ENCODE data around the gene FANCD2. TPM values are rescaled to one million over a fixed set of nuclear protein-coding genes. Genes with fewer than 3 reads are reported as not detected.
A peak's percentile ranks its signal among the peaks of the same experiment; 100 is the strongest.

Gene FANCD2
- total RNA-seq, 1 donor from 2014 or later, result 6.5 TPM

DNA sequence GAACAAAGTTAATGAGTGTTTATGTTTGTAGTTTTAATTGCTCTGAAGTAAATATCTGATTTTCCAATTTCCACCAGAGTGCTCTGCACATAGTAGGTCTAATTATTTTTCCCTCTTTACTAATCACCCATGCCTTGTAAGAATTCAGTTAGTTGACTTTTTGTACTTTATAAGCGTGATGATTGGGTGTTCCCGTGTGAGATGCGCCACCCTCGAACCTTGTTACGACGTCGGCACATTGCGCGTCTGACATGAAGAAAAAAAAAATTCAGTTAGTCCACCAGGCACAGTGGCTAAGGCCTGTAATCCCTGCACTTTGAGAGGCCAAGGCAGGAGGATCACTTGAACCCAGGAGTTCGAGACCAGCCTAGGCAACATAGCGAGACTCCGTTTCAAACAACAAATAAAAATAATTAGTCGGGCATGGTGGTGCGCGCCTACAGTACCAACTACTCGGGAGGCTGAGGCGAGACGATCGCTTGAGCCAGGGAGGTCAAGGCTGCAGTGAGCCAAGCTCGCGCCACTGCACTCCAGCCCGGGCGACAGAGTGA is 114.8 kb downstream of the FANCD2 start:
- DNase-seq (ENCODE audit: extremely low spot score, unreplicated experiment), result no peak

DNA sequence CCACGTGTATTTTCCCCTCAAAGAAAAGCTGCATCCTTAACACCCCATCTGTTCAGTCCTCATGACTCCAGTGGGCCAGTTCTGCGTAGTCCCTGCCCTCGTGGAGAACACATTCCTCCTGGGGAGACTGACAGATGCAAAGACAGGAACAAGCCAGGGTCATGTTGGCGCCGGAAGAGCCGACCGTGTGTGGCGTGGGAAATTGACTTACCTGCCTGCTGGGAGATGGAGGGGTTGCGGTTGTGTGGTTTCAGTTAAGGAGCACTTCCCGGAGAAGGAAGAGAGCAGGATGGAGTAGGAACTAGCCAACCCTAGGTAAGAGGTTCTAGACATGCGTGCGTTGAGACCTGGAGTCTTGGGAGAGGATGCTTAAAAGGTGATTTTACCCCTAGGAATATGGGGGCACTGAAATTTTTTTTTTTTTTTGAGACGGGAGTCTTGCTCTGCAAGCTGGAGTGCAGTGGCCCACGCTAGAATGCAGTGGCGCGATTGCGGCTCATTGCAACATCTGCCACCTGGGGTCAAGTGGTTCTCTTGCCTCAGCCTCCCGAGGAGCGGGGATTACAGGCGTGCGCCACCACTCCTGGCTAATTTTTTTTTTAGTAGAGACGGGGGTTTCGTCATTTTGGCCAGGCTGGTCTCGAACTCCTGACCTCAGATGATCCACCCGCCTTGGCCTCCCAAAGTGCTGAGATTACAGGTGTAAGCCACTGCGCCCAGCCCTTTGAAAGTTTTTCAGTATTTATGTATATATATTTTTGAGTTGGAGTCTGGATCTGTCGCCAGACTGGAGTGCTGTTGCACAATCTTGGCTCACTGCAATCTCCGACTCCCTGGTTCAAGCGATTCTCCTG is 116.7 kb downstream of the FANCD2 start:
- Mint-ChIP-seq H3K27ac (ENCODE audit: unreplicated experiment) (peak overlapping the region; percentile 93), H3K27me3 (ENCODE audit: unreplicated experiment) (no peaks in the 10 kb centered on the region)

More for the DNA sequence above, 114.8 kb downstream of the FANCD2 start:
- Mint-ChIP-seq H3K36me3 (ENCODE audit: unreplicated experiment) (peaks cover 2% of the 10 kb centered on the region), H3K27ac (ENCODE audit: unreplicated experiment) (peak overlapping the region; percentile 93), H3K27me3 (ENCODE audit: unreplicated experiment) (no peaks in the 10 kb centered on the region), H3K4me3 (ENCODE audit: unreplicated experiment) (peak overlapping the region; percentile 91), H3K4me1 (ENCODE audit: unreplicated experiment) (peaks cover 27% of the 10 kb centered on the region), H3K9me3 (ENCODE audit: unreplicated experiment) (no peaks in the 10 kb centered on the region)
- TF ChIP-seq, protein P1, sequence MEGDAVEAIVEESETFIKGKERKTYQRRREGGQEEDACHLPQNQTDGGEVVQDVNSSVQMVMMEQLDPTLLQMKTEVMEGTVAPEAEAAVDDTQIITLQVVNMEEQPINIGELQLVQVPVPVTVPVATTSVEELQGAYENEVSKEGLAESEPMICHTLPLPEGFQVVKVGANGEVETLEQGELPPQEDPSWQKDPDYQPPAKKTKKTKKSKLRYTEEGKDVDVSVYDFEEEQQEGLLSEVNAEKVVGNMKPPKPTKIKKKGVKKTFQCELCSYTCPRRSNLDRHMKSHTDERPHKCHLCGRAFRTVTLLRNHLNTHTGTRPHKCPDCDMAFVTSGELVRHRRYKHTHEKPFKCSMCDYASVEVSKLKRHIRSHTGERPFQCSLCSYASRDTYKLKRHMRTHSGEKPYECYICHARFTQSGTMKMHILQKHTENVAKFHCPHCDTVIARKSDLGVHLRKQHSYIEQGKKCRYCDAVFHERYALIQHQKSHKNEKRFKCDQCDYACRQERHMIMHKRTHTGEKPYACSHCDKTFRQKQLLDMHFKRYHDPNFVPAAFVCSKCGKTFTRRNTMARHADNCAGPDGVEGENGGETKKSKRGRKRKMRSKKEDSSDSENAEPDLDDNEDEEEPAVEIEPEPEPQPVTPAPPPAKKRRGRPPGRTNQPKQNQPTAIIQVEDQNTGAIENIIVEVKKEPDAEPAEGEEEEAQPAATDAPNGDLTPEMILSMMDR (IDR thresholded peaks at IDR 0.05), result no peak

DNA sequence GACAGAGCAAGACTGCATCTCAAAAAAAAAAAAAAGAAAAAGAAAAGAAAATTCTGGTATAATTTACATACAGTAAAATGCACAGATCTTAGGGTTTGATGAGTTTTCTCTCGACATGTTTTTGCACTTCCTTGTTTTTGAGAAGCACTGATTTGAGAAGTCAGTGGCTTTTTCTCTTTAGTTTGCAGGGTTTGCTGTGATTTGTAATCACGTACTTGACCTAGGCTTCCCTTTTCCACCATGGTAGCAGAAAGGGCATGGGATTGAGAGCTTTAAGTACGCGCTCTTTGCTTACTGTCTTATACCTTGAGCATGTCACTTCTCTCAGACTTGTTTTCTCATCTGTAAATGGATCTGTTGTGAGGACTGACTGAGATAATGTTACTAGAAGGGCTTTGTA is 119.4 kb downstream of the FANCD2 start:
- H3K27ac Mint-ChIP-seq (ENCODE audit: unreplicated experiment), result no peak overlapping the region
- peak overlapping the region; percentile 35 for H3K4me3 Mint-ChIP-seq (ENCODE audit: unreplicated experiment)
- no peaks in the 10 kb centered on the region for H3K9me3 Mint-ChIP-seq (ENCODE audit: unreplicated experiment)
- H3K36me3 Mint-ChIP-seq (ENCODE audit: unreplicated experiment), result peaks cover 20% of the 10 kb centered on the region
- H3K4me1 Mint-ChIP-seq (ENCODE audit: unreplicated experiment), result peaks cover 33% of the 10 kb centered on the region
- H3K27me3 Mint-ChIP-seq (ENCODE audit: unreplicated experiment), result no peaks in the 10 kb centered on the region
- no peak for DNase-seq (ENCODE audit: extremely low spot score, unreplicated experiment)
- TF ChIP-seq, protein P1 (IDR thresholded peaks at IDR 0.05), result no peak

More for the DNA sequence above, 116.7 kb downstream of the FANCD2 start:
- Mint-ChIP-seq H3K9me3 (ENCODE audit: unreplicated experiment) (no peaks in the 10 kb centered on the region), H3K36me3 (ENCODE audit: unreplicated experiment) (peaks cover 7% of the 10 kb centered on the region), H3K4me1 (ENCODE audit: unreplicated experiment) (peaks cover 33% of the 10 kb centered on the region), H3K4me3 (ENCODE audit: unreplicated experiment) (peak overlapping the region; percentile 91)
- no peak for DNase-seq (ENCODE audit: extremely low spot score, unreplicated experiment)
- TF ChIP-seq, protein P1 (IDR thresholded peaks at IDR 0.05), result no peak

DNA sequence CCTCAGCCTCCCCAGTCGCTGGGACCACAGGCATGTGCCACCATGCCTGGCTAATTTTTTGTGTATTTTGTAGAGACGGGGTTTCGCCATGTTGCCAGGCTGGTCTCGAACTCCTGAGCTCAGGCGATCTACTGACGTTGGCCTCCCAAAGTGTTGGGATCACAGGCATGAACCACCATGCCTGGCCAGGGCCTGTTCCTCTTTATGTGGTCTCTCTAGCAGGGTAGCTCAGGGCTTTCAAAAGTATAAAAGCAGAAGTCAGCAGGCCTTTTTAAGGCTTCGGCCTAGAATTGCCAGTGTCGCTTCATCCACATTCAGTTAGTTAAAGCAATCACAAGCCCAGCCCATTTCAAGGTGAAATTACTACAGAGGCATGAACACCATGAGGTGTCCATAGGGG is 123.0 kb downstream of the FANCD2 start:
- H3K4me3 Mint-ChIP-seq (ENCODE audit: unreplicated experiment), result no peak overlapping the region
- H3K9me3 Mint-ChIP-seq (ENCODE audit: unreplicated experiment), result no peaks in the 10 kb centered on the region
- TF ChIP-seq, protein P1 (IDR thresholded peaks at IDR 0.05), result no peak
- H3K27ac Mint-ChIP-seq (ENCODE audit: unreplicated experiment), result no peak overlapping the region
- peaks cover 32% of the 10 kb centered on the region for H3K36me3 Mint-ChIP-seq (ENCODE audit: unreplicated experiment)
- DNase-seq (ENCODE audit: extremely low spot score, unreplicated experiment), result no peak
- H3K4me1 Mint-ChIP-seq (ENCODE audit: unreplicated experiment), result peaks cover 14% of the 10 kb centered on the region
- no peaks in the 10 kb centered on the region for H3K27me3 Mint-ChIP-seq (ENCODE audit: unreplicated experiment)

DNA sequence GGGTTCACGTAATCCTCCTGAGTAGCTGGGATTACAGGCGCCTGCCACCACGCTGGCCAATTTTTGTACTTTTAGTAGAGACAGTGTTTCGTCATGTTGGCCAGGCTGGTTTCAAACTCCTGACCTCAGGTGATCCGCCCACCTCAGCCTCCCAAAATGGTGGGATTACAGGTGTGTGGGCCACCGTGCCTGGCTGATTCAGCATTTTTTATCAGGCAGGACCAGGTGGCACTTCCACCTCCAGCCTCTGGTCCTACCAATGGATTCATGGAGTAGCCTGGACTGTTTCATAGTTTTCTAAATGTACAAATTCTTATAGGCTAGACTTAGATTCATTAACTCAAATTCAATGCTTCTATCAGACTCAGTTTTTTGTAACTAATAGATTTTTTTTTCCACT is 124.8 kb downstream of the FANCD2 start:
- peaks cover 6% of the 10 kb centered on the region for H3K4me1 Mint-ChIP-seq (ENCODE audit: unreplicated experiment)
- H3K9me3 Mint-ChIP-seq (ENCODE audit: unreplicated experiment), result no peaks in the 10 kb centered on the region

More for the DNA sequence above, 124.8 kb downstream of the FANCD2 start:
- H3K27ac Mint-ChIP-seq (ENCODE audit: unreplicated experiment), result no peak overlapping the region
- DNase-seq (ENCODE audit: extremely low spot score, unreplicated experiment), result no peak
- no peak overlapping the region for H3K4me3 Mint-ChIP-seq (ENCODE audit: unreplicated experiment)
- H3K36me3 Mint-ChIP-seq (ENCODE audit: unreplicated experiment), result peaks cover 34% of the 10 kb centered on the region
- H3K27me3 Mint-ChIP-seq (ENCODE audit: unreplicated experiment), result no peaks in the 10 kb centered on the region
- TF ChIP-seq, protein P1 (IDR thresholded peaks at IDR 0.05), result no peak
